Fibroblast of skin of right quadriceps (primary cell): Measurements from ENCODE around the gene ZBTB7C.
A peak's percentile ranks its signal among the peaks of the same experiment; 100 is the strongest.

ENCODE experiments used
- DNase-seq: peaks from one replicate; pipeline ENCODE4 v3.0.0-alpha.2; 2013

ZBTB7C gene

GRCh38 chr18:48075707-48076093 lies 333.5 kb downstream of the ZBTB7C start:
- DNase-seq, result no peak

- DNase-seq, result no peak
Observed at GRCh38 chr18:48074929-48075706, 334.1 kb downstream of the ZBTB7C start.

- peak; percentile 9 for DNase-seq
Observed at GRCh38 chr18:48073211-48073930, 335.8 kb downstream of the ZBTB7C start.

- DNase-seq, result peak; percentile 1
Observed at GRCh38 chr18:48072428-48073204, 336.6 kb downstream of the ZBTB7C start.

- DNase-seq, result no peak
Observed at GRCh38 chr18:48068916-48069445, 340.2 kb downstream of the ZBTB7C start.

- DNase-seq, result no peak
Observed at GRCh38 chr18:48066225-48066652, 342.9 kb downstream of the ZBTB7C start.

- no peak for DNase-seq
Observed at GRCh38 chr18:48065601-48065995, 343.6 kb downstream of the ZBTB7C start.

GRCh38 chr18:48064978-48065600 lies 344.1 kb downstream of the ZBTB7C start:
- DNase-seq, result no peak

GRCh38 chr18:48061781-48062570 lies 347.2 kb downstream of the ZBTB7C start:
- DNase-seq, result peak; percentile 5

GRCh38 chr18:48060970-48061369 lies 348.2 kb downstream of the ZBTB7C start:
- DNase-seq, result no peak

GRCh38 chr18:48060346-48060745 lies 348.8 kb downstream of the ZBTB7C start:
- DNase-seq, result no peak

- DNase-seq, result no peak
Observed at GRCh38 chr18:48059455-48060010, 349.6 kb downstream of the ZBTB7C start.

GRCh38 chr18:48058486-48058885 lies 350.7 kb downstream of the ZBTB7C start:
- no peak for DNase-seq

- no peak for DNase-seq
Observed at GRCh38 chr18:48057018-48057417, 352.2 kb downstream of the ZBTB7C start.

- DNase-seq, result no peak
Observed at GRCh38 chr18:48055351-48055750, 353.8 kb downstream of the ZBTB7C start.

- DNase-seq, result no peak
Observed at GRCh38 chr18:48053881-48054816, 355.0 kb downstream of the ZBTB7C start.

GRCh38 chr18:48052842-48053241 lies 356.3 kb downstream of the ZBTB7C start:
- no peak for DNase-seq

- no peak for DNase-seq
Observed at GRCh38 chr18:48051945-48052840, 357.0 kb downstream of the ZBTB7C start.

- DNase-seq, result no peak
Observed at GRCh38 chr18:48050176-48050575, 359.0 kb downstream of the ZBTB7C start.
